ENCODE data around the gene NRP2.
A peak's percentile ranks its signal among the peaks of the same experiment; 100 is the strongest.

The NRP2 gene

GRCh38 chr2:205733082-205733481, 50.8 kb downstream of the NRP2 start:
- H3K9ac ChIP-seq (ENCODE audit: low read length in 2 of 2), result peak overlapping the region in 1 of 2 donors; percentile 50
- no peaks in the 10 kb centered on the region for H3K27me3 ChIP-seq (ENCODE audit: control insufficient read depth in 1 of 2, insufficient read depth in 2 of 2, low read length in 2 of 2)
- H3K9me3 ChIP-seq (ENCODE audit: control insufficient read depth in 2 of 2, low read length in 2 of 2), result no peaks in the 10 kb centered on the region
- peak overlapping the region; percentile 85 for H3K27ac ChIP-seq (ENCODE audit: low read length)
- no peak overlapping the region for H3K4me3 ChIP-seq (ENCODE audit: low read length in 2 of 2)
- peaks cover 69% of the 10 kb centered on the region for H3K4me1 ChIP-seq (ENCODE audit: control insufficient read depth, insufficient read depth, low read length)
- peaks cover 44 to 48% of the 10 kb centered on the region in 2 donors for H3K36me3 ChIP-seq (ENCODE audit: control insufficient read depth in 2 of 2, insufficient read depth in 2 of 2, low read length in 2 of 2)

- Histone ChIP-seq H3K9ac (ENCODE audit: low read length in 2 of 2) (peak overlapping the region in 1 of 2 donors; percentile 50), H3K4me1 (ENCODE audit: control insufficient read depth, insufficient read depth, low read length) (peaks cover 66% of the 10 kb centered on the region), H3K4me3 (ENCODE audit: low read length in 2 of 2) (peak overlapping the region in 1 of 2 donors; percentile 22), H3K27me3 (ENCODE audit: control insufficient read depth in 1 of 2, insufficient read depth in 2 of 2, low read length in 2 of 2) (no peaks in the 10 kb centered on the region), H3K9me3 (ENCODE audit: control insufficient read depth in 2 of 2, low read length in 2 of 2) (no peaks in the 10 kb centered on the region), H3K36me3 (ENCODE audit: control insufficient read depth in 2 of 2, insufficient read depth in 2 of 2, low read length in 2 of 2) (peaks cover 47 to 49% of the 10 kb centered on the region in 2 donors), H3K27ac (ENCODE audit: low read length) (peak overlapping the region; percentile 85)
These were observed 51.3 kb downstream of the NRP2 start for GRCh38 chr2:205733648-205734047.

GRCh38 chr2:205734436-205735037, 52.2 kb downstream of the NRP2 start:
- peaks cover 57% of the 10 kb centered on the region for H3K4me1 ChIP-seq (ENCODE audit: control insufficient read depth, insufficient read depth, low read length)
- H3K4me3 ChIP-seq (ENCODE audit: low read length in 2 of 2), result no peak overlapping the region
- peaks cover 44 to 57% of the 10 kb centered on the region in 2 donors for H3K36me3 ChIP-seq (ENCODE audit: control insufficient read depth in 2 of 2, insufficient read depth in 2 of 2, low read length in 2 of 2)
- H3K27me3 ChIP-seq (ENCODE audit: control insufficient read depth in 1 of 2, insufficient read depth in 2 of 2, low read length in 2 of 2), result no peaks in the 10 kb centered on the region
- peak overlapping the region; percentile 80 for H3K27ac ChIP-seq (ENCODE audit: low read length)
- no peak overlapping the region for H3K9ac ChIP-seq (ENCODE audit: low read length in 2 of 2)
- no peaks in the 10 kb centered on the region for H3K9me3 ChIP-seq (ENCODE audit: control insufficient read depth in 2 of 2, low read length in 2 of 2)

- H3K36me3 ChIP-seq (ENCODE audit: control insufficient read depth in 2 of 2, insufficient read depth in 2 of 2, low read length in 2 of 2), result peaks cover 65 to 70% of the 10 kb centered on the region in 2 donors
- no peaks in the 10 kb centered on the region for H3K27me3 ChIP-seq (ENCODE audit: control insufficient read depth in 1 of 2, insufficient read depth in 2 of 2, low read length in 2 of 2)
- H3K9me3 ChIP-seq (ENCODE audit: control insufficient read depth in 2 of 2, low read length in 2 of 2), result no peaks in the 10 kb centered on the region
- peaks cover 42% of the 10 kb centered on the region for H3K4me1 ChIP-seq (ENCODE audit: control insufficient read depth, insufficient read depth, low read length)
- peak overlapping the region in 1 of 2 donors; percentile 13 for H3K9ac ChIP-seq (ENCODE audit: low read length in 2 of 2)
- H3K4me3 ChIP-seq (ENCODE audit: low read length in 2 of 2), result no peak overlapping the region
- peak overlapping the region; percentile 75 for H3K27ac ChIP-seq (ENCODE audit: low read length)
These were observed 56.0 kb downstream of the NRP2 start for GRCh38 chr2:205738117-205738968.

GRCh38 chr2:205739620-205740019, 57.3 kb downstream of the NRP2 start:
- Histone ChIP-seq H3K27me3 (ENCODE audit: control insufficient read depth in 1 of 2, insufficient read depth in 2 of 2, low read length in 2 of 2) (no peaks in the 10 kb centered on the region), H3K4me1 (ENCODE audit: control insufficient read depth, insufficient read depth, low read length) (peaks cover 42% of the 10 kb centered on the region), H3K27ac (ENCODE audit: low read length) (peak overlapping the region; percentile 75), H3K9ac (ENCODE audit: low read length in 2 of 2) (no peak overlapping the region), H3K9me3 (ENCODE audit: control insufficient read depth in 2 of 2, low read length in 2 of 2) (no peaks in the 10 kb centered on the region), H3K4me3 (ENCODE audit: low read length in 2 of 2) (no peak overlapping the region), H3K36me3 (ENCODE audit: control insufficient read depth in 2 of 2, insufficient read depth in 2 of 2, low read length in 2 of 2) (peaks cover 75 to 82% of the 10 kb centered on the region in 2 donors)

- Histone ChIP-seq H3K4me1 (ENCODE audit: control insufficient read depth, insufficient read depth, low read length) (peaks cover 44% of the 10 kb centered on the region), H3K9ac (ENCODE audit: low read length in 2 of 2) (no peak overlapping the region), H3K27me3 (ENCODE audit: control insufficient read depth in 1 of 2, insufficient read depth in 2 of 2, low read length in 2 of 2) (no peaks in the 10 kb centered on the region), H3K27ac (ENCODE audit: low read length) (peak overlapping the region; percentile 89), H3K4me3 (ENCODE audit: low read length in 2 of 2) (no peak overlapping the region), H3K9me3 (ENCODE audit: control insufficient read depth in 2 of 2, low read length in 2 of 2) (no peaks in the 10 kb centered on the region), H3K36me3 (ENCODE audit: control insufficient read depth in 2 of 2, insufficient read depth in 2 of 2, low read length in 2 of 2) (peaks cover 76 to 86% of the 10 kb centered on the region in 2 donors)
These were observed 58.1 kb downstream of the NRP2 start for GRCh38 chr2:205740381-205740780.

- H3K4me1 ChIP-seq (ENCODE audit: control insufficient read depth, insufficient read depth, low read length), result peaks cover 54% of the 10 kb centered on the region
- H3K27ac ChIP-seq (ENCODE audit: low read length), result peak overlapping the region; percentile 89
- H3K27me3 ChIP-seq (ENCODE audit: control insufficient read depth in 1 of 2, insufficient read depth in 2 of 2, low read length in 2 of 2), result no peaks in the 10 kb centered on the region
- H3K36me3 ChIP-seq (ENCODE audit: control insufficient read depth in 2 of 2, insufficient read depth in 2 of 2, low read length in 2 of 2), result peaks cover 81 to 95% of the 10 kb centered on the region in 2 donors
- H3K9me3 ChIP-seq (ENCODE audit: control insufficient read depth in 2 of 2, low read length in 2 of 2), result no peaks in the 10 kb centered on the region
- H3K4me3 ChIP-seq (ENCODE audit: low read length in 2 of 2), result no peak overlapping the region
- no peak overlapping the region for H3K9ac ChIP-seq (ENCODE audit: low read length in 2 of 2)
These were observed 59.1 kb downstream of the NRP2 start for GRCh38 chr2:205741256-205741978.

GRCh38 chr2:205743137-205743536, 60.8 kb downstream of the NRP2 start:
- peaks cover 73 to 85% of the 10 kb centered on the region in 2 donors for H3K36me3 ChIP-seq (ENCODE audit: control insufficient read depth in 2 of 2, insufficient read depth in 2 of 2, low read length in 2 of 2)
- no peaks in the 10 kb centered on the region for H3K9me3 ChIP-seq (ENCODE audit: control insufficient read depth in 2 of 2, low read length in 2 of 2)
- H3K27me3 ChIP-seq (ENCODE audit: control insufficient read depth in 1 of 2, insufficient read depth in 2 of 2, low read length in 2 of 2), result no peaks in the 10 kb centered on the region
- H3K4me1 ChIP-seq (ENCODE audit: control insufficient read depth, insufficient read depth, low read length), result peaks cover 68% of the 10 kb centered on the region
- no peak overlapping the region for H3K9ac ChIP-seq (ENCODE audit: low read length in 2 of 2)
- peak overlapping the region; percentile 89 for H3K27ac ChIP-seq (ENCODE audit: low read length)
- no peak overlapping the region for H3K4me3 ChIP-seq (ENCODE audit: low read length in 2 of 2)

- no peak overlapping the region for H3K9ac ChIP-seq (ENCODE audit: low read length in 2 of 2)
- no peaks in the 10 kb centered on the region for H3K27me3 ChIP-seq (ENCODE audit: control insufficient read depth in 1 of 2, insufficient read depth in 2 of 2, low read length in 2 of 2)
- H3K4me1 ChIP-seq (ENCODE audit: control insufficient read depth, insufficient read depth, low read length), result peaks cover 75% of the 10 kb centered on the region
- peaks cover 71 to 79% of the 10 kb centered on the region in 2 donors for H3K36me3 ChIP-seq (ENCODE audit: control insufficient read depth in 2 of 2, insufficient read depth in 2 of 2, low read length in 2 of 2)
- peak overlapping the region; percentile 89 for H3K27ac ChIP-seq (ENCODE audit: low read length)
- no peak overlapping the region for H3K4me3 ChIP-seq (ENCODE audit: low read length in 2 of 2)
- H3K9me3 ChIP-seq (ENCODE audit: control insufficient read depth in 2 of 2, low read length in 2 of 2), result no peaks in the 10 kb centered on the region
These were observed 61.8 kb downstream of the NRP2 start for GRCh38 chr2:205744074-205744591.

- Histone ChIP-seq H3K9ac (ENCODE audit: low read length in 2 of 2) (peak overlapping the region in 1 of 2 donors; percentile 29), H3K36me3 (ENCODE audit: control insufficient read depth in 2 of 2, insufficient read depth in 2 of 2, low read length in 2 of 2) (peaks cover 71 to 79% of the 10 kb centered on the region in 2 donors), H3K27me3 (ENCODE audit: control insufficient read depth in 1 of 2, insufficient read depth in 2 of 2, low read length in 2 of 2) (no peaks in the 10 kb centered on the region), H3K9me3 (ENCODE audit: control insufficient read depth in 2 of 2, low read length in 2 of 2) (no peaks in the 10 kb centered on the region), H3K4me1 (ENCODE audit: control insufficient read depth, insufficient read depth, low read length) (peaks cover 72% of the 10 kb centered on the region), H3K27ac (ENCODE audit: low read length) (peak overlapping the region; percentile 89), H3K4me3 (ENCODE audit: low read length in 2 of 2) (no peak overlapping the region)
These were observed 63.5 kb downstream of the NRP2 start for GRCh38 chr2:205745661-205746419.

Data from stomach smooth muscle (tissue), 2 donors.